Keratinocyte (primary cell): ENCODE measurements around the gene HOXC6. TPM values are rescaled to one million over a fixed set of nuclear protein-coding genes. Genes with fewer than 3 reads are reported as not detected.

Source experiments
- DNase-seq: peaks from one replicate; pipeline ENCODE4 v3.0.0-alpha.2; 2011; ENCODE audit warnings: low read depth, missing footprints, low spot score
- FAIRE-seq: peaks from 2 replicates; lab custom pipeline; 2011; peaks lifted over from hg19 to GRCh38; lab: Jason Lieb, UNC
- H2AFZ ChIP-seq: 2 replicates; pipeline ENCODE4 v1.6.0; 2012; ENCODE audit warnings: low read length, control low read depth, inconsistent platforms; ENCODE audit not compliant: control insufficient read depth
- H3K27ac ChIP-seq: 2 replicates; pipeline ENCODE4 v1.5.1; 2011; ENCODE audit warnings: low read length; ENCODE audit not compliant: control insufficient read depth, insufficient read depth
- H3K27me3 ChIP-seq: 3 replicates; pipeline ENCODE4 v1.6.0; 2011; ENCODE audit warnings: low read length; ENCODE audit not compliant: control insufficient read depth, insufficient read depth; ENCODE audit errors: extremely low read depth
- H3K36me3 ChIP-seq, 2 experiments: 2 replicates in 1 of 2; 3 replicates in 1 of 2; pipeline ENCODE4 v1.5.1; 2011; ENCODE audit warnings: low read length in 2 of 2, mild to moderate bottlenecking in 1 of 2; ENCODE audit not compliant: control insufficient read depth in 2 of 2, insufficient read depth in 2 of 2; ENCODE audit errors: extremely low read depth in 1 of 2
- H3K4me1 ChIP-seq: 3 replicates; pipeline ENCODE4 v1.5.1; 2011; ENCODE audit warnings: low read length; ENCODE audit not compliant: control insufficient read depth, insufficient read depth; ENCODE audit errors: extremely low read depth
- H3K4me2 ChIP-seq: 3 replicates; pipeline ENCODE4 v1.6.0; 2011; ENCODE audit warnings: low read depth, low read length; ENCODE audit not compliant: control insufficient read depth, insufficient read depth; ENCODE audit errors: extremely low read depth
- H3K4me3 ChIP-seq, 3 experiments: fragments of 200-600 bp in 1 of 3; sonication (generic) in 1 of 3; 2 replicates in 2 of 3; 3 replicates in 1 of 3; pipeline ENCODE4 v1.5.1; 2011 to 2016; ENCODE audit warnings: low read length in 3 of 3, mild to moderate bottlenecking in 3 of 3, control low read depth in 2 of 3, inconsistent platforms in 1 of 3, low read depth in 1 of 3, mixed read lengths in 1 of 3, mixed run types in 1 of 3, moderate library complexity in 1 of 3; ENCODE audit not compliant: control insufficient read depth in 2 of 3, insufficient read depth in 2 of 3; ENCODE audit errors: extremely low read depth in 1 of 3
- H3K79me2 ChIP-seq: 2 replicates; pipeline ENCODE4 v1.6.0; 2012; ENCODE audit warnings: low read length; ENCODE audit not compliant: control insufficient read depth, insufficient read depth
- H3K9ac ChIP-seq: 3 replicates; pipeline ENCODE4 v1.6.0; 2011; ENCODE audit warnings: low read length; ENCODE audit not compliant: control insufficient read depth, insufficient read depth; ENCODE audit errors: extremely low read depth
- H3K9me1 ChIP-seq: 3 replicates; pipeline ENCODE4 v1.6.0; 2011; ENCODE audit warnings: low read length; ENCODE audit not compliant: control insufficient read depth, insufficient read depth; ENCODE audit errors: extremely low read depth
- H3K9me3 ChIP-seq: 2 replicates; pipeline ENCODE4 v1.5.1; 2012; ENCODE audit warnings: low read depth, low read length; ENCODE audit not compliant: control insufficient read depth
- H4K20me1 ChIP-seq: 3 replicates; pipeline ENCODE4 v1.6.0; 2011; ENCODE audit warnings: low read length; ENCODE audit not compliant: control insufficient read depth, insufficient read depth; ENCODE audit errors: extremely low read depth
- CTCF ChIP-seq, 3 experiments: IDR thresholded peaks in 1 of 3; conservative IDR thresholded peaks in 1 of 3; optimal IDR thresholded peaks in 1 of 3; 2 replicates in 2 of 3; 3 replicates in 1 of 3; pipeline versions ENCODE3 to v1.5.1; 2011; ENCODE audit warnings: low read length in 3 of 3, mild to moderate bottlenecking in 3 of 3, moderate library complexity in 2 of 3, control low read depth in 1 of 3, inconsistent platforms in 1 of 3; ENCODE audit not compliant: insufficient read depth in 2 of 3; ENCODE audit errors: extremely low read depth in 1 of 3
- EZH2 ChIP-seq: IDR thresholded peaks from one replicate; pipeline ENCODE4 v1.6.1; 2012; ENCODE audit warnings: inconsistent platforms, mild to moderate bottlenecking, low read length, moderate library complexity
- dilution Hi-C: fragments of 300-500 bp; cut with MboI; formaldehyde crosslinking; loops from one replicate; pipeline ENCODE4 v1.7.0; 2020; ENCODE audit warnings: low sequenced_read_pairs; ENCODE audit not compliant: extremely low pct_ligation_motif_present
- polyA plus RNA-seq, 5 experiments: library from polyadenylated mRNA; depleted of rRNA in 3 of 5; stranded (reverse) in 3 of 5; stranded (forward) in 1 of 5; unstranded in 1 of 5; fragments of >200 nt; gene quantifications; 1 replicate in 1 of 5; 2 replicates in 3 of 5; 3 replicates in 1 of 5; pipeline versions ENCODE4 v1.2.1 to v1.2.3, GENCODE V29; 2011 to 2012; ENCODE audit warnings: missing spikeins in 2 of 5, low read depth in 1 of 5, low replicate concordance in 1 of 5

Gene HOXC6
- polyA plus RNA-seq, 1 donor (not counting 4 experiments of a cell fraction or from before 2014, with no cell fraction given) = 4.7 TPM

GRCh38 chr12:53997204-53998109 is 30.8 kb upstream of the HOXC6 start:
- H4K20me1 ChIP-seq = no peaks in the 10 kb centered on the region
- TF ChIP-seq CTCF (optimal IDR thresholded peaks at IDR 0.05 in 1 of 3, IDR thresholded peaks at IDR 0.05 in 1 of 3, conservative IDR thresholded peaks at IDR 0.05 in 1 of 3; ENCODE audit: extremely low read depth in 1 of 3, insufficient read depth in 2 of 3, low read length in 3 of 3) (no peak), EZH2 (no peak)
- H3K9ac ChIP-seq = peak overlapping the region; percentile 97
- H3K9me3 ChIP-seq = no peaks in the 10 kb centered on the region
- H3K79me2 ChIP-seq = peaks cover 88% of the 10 kb centered on the region
- H3K27ac ChIP-seq = peak overlapping the region; percentile 95
- dilution Hi-C loops = no loop called here
- peak overlapping the region; percentile 98 for H3K4me2 ChIP-seq
- FAIRE-seq = no peak
- H2AFZ ChIP-seq = no peak overlapping the region
- peaks cover 34% of the 10 kb centered on the region for H3K4me1 ChIP-seq
- peaks cover 0 to under 1% of the 10 kb centered on the region in 2 experiments for H3K36me3 ChIP-seq
- H3K9me1 ChIP-seq = no peaks in the 10 kb centered on the region
- no peak for DNase-seq
- H3K4me3 ChIP-seq = peak overlapping the region; percentile 45 to 89 (median 51)
- no peaks in the 10 kb centered on the region for H3K27me3 ChIP-seq

- DNase-seq (no peak), FAIRE-seq (no peak)
- Histone ChIP-seq H3K4me1 (peaks cover 32% of the 10 kb centered on the region), H3K27me3 (no peaks in the 10 kb centered on the region), H3K9me3 (no peaks in the 10 kb centered on the region), H3K9ac (peak overlapping the region; percentile 98), H3K9me1 (no peaks in the 10 kb centered on the region), H3K4me3 (peak overlapping the region; percentile 45 to 96 (median 51)), H3K36me3 (peaks cover 0 to 6% of the 10 kb centered on the region in 2 experiments), H3K4me2 (peak overlapping the region; percentile 98), H2AFZ (no peak overlapping the region), H3K27ac (no peak overlapping the region), H3K79me2 (peaks cover 79% of the 10 kb centered on the region), H4K20me1 (no peaks in the 10 kb centered on the region)
- no peak for TF ChIP-seq EZH2
- TF ChIP-seq CTCF (optimal IDR thresholded peaks at IDR 0.05 in 1 of 3, IDR thresholded peaks at IDR 0.05 in 1 of 3, conservative IDR thresholded peaks at IDR 0.05 in 1 of 3; ENCODE audit: extremely low read depth in 1 of 3, insufficient read depth in 2 of 3, low read length in 3 of 3) = no peak
- dilution Hi-C loops = no loop called here
These were observed 29.9 kb upstream of the HOXC6 start for GRCh38 chr12:53998110-53998899.
